ENCODE results near the gene BBS9. TPM values are rescaled to one million over a fixed set of nuclear protein-coding genes. Genes with fewer than 3 reads are reported as not detected.

BBS9 gene
- total RNA-seq, 1 experiment from 2014 or later: 4.7 TPM

- Mint-ChIP-seq H3K27me3 (ENCODE audit: insufficient read depth, unreplicated experiment) (peaks cover 7% of the 10 kb centered on the region), H3K9me3 (ENCODE audit: unreplicated experiment) (no peaks in the 10 kb centered on the region), H3K4me1 (ENCODE audit: low read depth, unreplicated experiment) (no peaks in the 10 kb centered on the region), H3K36me3 (ENCODE audit: insufficient read depth, unreplicated experiment) (peaks cover 6% of the 10 kb centered on the region), H3K27ac (ENCODE audit: unreplicated experiment) (no peak overlapping the region), H3K4me3 (ENCODE audit: unreplicated experiment) (no peak overlapping the region)
- BruUV-seq (replicated peaks): no TSS peak
- POLR2A ChIA-PET: no interaction called here
- CTCF ChIA-PET: no interaction called here
- Histone ChIP-seq H3K9me3 (no peaks in the 10 kb centered on the region), H3K36me3 (ENCODE audit: control insufficient read depth, insufficient read depth, low read length) (no peaks in the 10 kb centered on the region), H3K27me3 (replicated peaks; ENCODE audit: control insufficient read depth, insufficient read depth, low read length) (no peaks in the 10 kb centered on the region; the same call in 1 of the 2 replicates), H3K4me3 (ENCODE audit: low read depth, low read length) (no peak overlapping the region), H3K4me1 (no peaks in the 10 kb centered on the region)
- DNase-seq: no peak
- intact Hi-C loops (cut with micrococcal nuclease; ENCODE audit: unreplicated experiment): no loop called here
- TF ChIP-seq CTCF (IDR thresholded peaks at IDR 0.05; ENCODE audit: insufficient read depth in 1 of 2, low read depth in 1 of 2, low read length in 1 of 2, severe bottlenecking in 1 of 2, unreplicated experiment in 1 of 2): no peak
Measured at GRCh38 chr7:33142585-33142984, 13.2 kb downstream of the BBS9 start.

GRCh38 chr7:33143996-33144718 lies 14.8 kb downstream of the BBS9 start:
- CTCF ChIA-PET: no interaction called here
- no peaks in the 10 kb centered on the region; the same call in 1 of the 2 replicates for H3K27me3 ChIP-seq (replicated peaks; ENCODE audit: control insufficient read depth, insufficient read depth, low read length)
- Mint-ChIP-seq H3K27me3 (ENCODE audit: insufficient read depth, unreplicated experiment) (peaks cover 9% of the 10 kb centered on the region), H3K4me3 (ENCODE audit: unreplicated experiment) (no peak overlapping the region), H3K4me1 (ENCODE audit: low read depth, unreplicated experiment) (no peaks in the 10 kb centered on the region), H3K9me3 (ENCODE audit: unreplicated experiment) (no peaks in the 10 kb centered on the region), H3K36me3 (ENCODE audit: insufficient read depth, unreplicated experiment) (peaks cover 6% of the 10 kb centered on the region), H3K27ac (ENCODE audit: unreplicated experiment) (no peak overlapping the region)
- no peaks in the 10 kb centered on the region for H3K4me1 ChIP-seq
- no peak for DNase-seq
- BruUV-seq (replicated peaks): no TSS peak
- no peak for TF ChIP-seq CTCF (IDR thresholded peaks at IDR 0.05; ENCODE audit: insufficient read depth in 1 of 2, low read depth in 1 of 2, low read length in 1 of 2, severe bottlenecking in 1 of 2, unreplicated experiment in 1 of 2)
- H3K36me3 ChIP-seq (ENCODE audit: control insufficient read depth, insufficient read depth, low read length): no peaks in the 10 kb centered on the region
- POLR2A ChIA-PET: no interaction called here
- no peaks in the 10 kb centered on the region for H3K9me3 ChIP-seq
- H3K4me3 ChIP-seq (ENCODE audit: low read depth, low read length): no peak overlapping the region
- intact Hi-C loops (cut with micrococcal nuclease; ENCODE audit: unreplicated experiment): no loop called here

GRCh38 chr7:33145156-33145555 lies 15.8 kb downstream of the BBS9 start:
- no peak overlapping the region for H3K27ac Mint-ChIP-seq (ENCODE audit: unreplicated experiment)
- peaks cover 6% of the 10 kb centered on the region for H3K27me3 Mint-ChIP-seq (ENCODE audit: insufficient read depth, unreplicated experiment)
- Histone ChIP-seq H3K4me1 (no peaks in the 10 kb centered on the region), H3K36me3 (ENCODE audit: control insufficient read depth, insufficient read depth, low read length) (no peaks in the 10 kb centered on the region), H3K9me3 (no peaks in the 10 kb centered on the region), H3K4me3 (ENCODE audit: low read depth, low read length) (no peak overlapping the region), H3K27me3 (replicated peaks; ENCODE audit: control insufficient read depth, insufficient read depth, low read length) (no peaks in the 10 kb centered on the region)
- peaks cover 4% of the 10 kb centered on the region for H3K36me3 Mint-ChIP-seq (ENCODE audit: insufficient read depth, unreplicated experiment)
- H3K9me3 Mint-ChIP-seq (ENCODE audit: unreplicated experiment): no peaks in the 10 kb centered on the region
- H3K4me1 Mint-ChIP-seq (ENCODE audit: low read depth, unreplicated experiment): no peaks in the 10 kb centered on the region
- ChIA-PET CTCF (no interaction called here), POLR2A (no interaction called here)
- TF ChIP-seq CTCF (IDR thresholded peaks at IDR 0.05; ENCODE audit: insufficient read depth in 1 of 2, low read depth in 1 of 2, low read length in 1 of 2, severe bottlenecking in 1 of 2, unreplicated experiment in 1 of 2): no peak
- intact Hi-C loops (cut with micrococcal nuclease; ENCODE audit: unreplicated experiment): no loop called here
- no peak overlapping the region for H3K4me3 Mint-ChIP-seq (ENCODE audit: unreplicated experiment)
- DNase-seq: no peak
- BruUV-seq (replicated peaks): no TSS peak
